ENCODE data around the gene COL6A2.

Gene COL6A2

GRCh38 chr21:46144464-46145070, 46.7 kb downstream of the COL6A2 start:
- DNase-seq, result no peak

- DNase-seq, result no peak
Measured at GRCh38 chr21:46145159-46145839, 47.4 kb downstream of the COL6A2 start.

DNA sequence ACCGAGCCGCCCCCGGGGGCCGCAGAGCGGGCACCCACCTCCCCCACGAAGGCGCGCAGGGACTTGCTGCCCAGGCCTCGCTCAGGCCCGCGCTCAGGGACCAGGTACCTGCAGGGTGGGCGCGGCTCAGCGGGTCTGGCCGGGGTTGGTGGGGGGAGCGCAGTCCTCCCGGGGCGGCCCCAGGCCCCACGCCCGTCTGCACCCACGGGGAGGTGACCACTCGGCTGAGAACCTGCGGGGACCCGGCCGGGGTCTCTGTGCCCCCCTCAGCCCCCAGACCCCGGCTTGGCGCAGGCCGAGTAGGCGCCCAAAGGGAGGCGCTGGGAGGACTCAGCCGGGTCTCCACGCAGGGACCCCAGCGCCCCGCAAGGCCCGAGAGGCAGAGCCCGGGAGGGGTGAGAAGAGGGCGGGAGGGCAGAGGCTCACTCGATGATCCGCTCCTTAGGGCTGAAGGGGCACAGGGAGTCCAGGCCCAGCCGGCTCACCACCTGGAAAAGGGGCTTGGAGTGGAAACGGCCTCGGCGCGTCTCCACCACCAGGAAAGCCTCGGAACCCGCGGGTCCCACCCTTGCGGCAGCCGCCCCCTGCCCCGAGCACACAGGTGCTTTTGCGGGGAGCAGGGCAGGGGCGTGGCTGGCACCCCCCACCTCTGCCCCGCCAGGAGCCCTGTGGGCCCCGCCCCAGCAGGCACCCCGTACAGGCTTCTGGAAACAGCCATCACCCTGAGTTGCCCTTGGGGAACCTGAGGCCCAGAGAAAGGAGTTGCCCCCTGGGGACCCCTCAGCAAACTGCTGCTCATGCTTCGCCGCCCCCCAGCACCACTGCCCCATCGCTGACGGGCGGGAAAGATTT, 48.2 kb downstream of the COL6A2 start:
- DNase-seq, result peak; percentile 10

- DNase-seq, result peak; percentile 10
Measured at GRCh38 chr21:46146856-46147255, 48.9 kb downstream of the COL6A2 start.

DNA sequence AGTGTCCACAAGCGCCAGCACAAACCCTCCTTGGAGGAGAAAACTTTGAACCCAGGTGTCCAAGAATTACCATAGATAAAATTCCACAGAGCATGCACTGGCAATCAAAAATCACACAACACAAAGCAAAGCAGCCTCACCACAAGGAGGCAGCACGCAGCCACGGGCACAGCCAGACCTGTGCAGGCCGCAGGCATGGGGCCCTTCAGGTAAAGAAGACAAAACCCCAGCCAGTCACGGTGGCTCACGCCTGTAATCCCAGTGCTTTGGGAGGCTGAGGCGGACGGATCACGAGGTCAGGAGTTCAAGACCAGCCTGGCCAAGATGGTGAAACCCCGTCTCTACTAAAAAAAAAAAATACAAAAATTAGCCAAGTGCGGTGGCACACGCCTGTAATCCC, 49.5 kb downstream of the COL6A2 start:
- peak; percentile 15 for DNase-seq

GRCh38 chr21:46148106-46148505, 50.2 kb downstream of the COL6A2 start:
- DNase-seq, result no peak

- DNase-seq, result peak; percentile 12
Measured at GRCh38 chr21:46149205-46149901, 51.4 kb downstream of the COL6A2 start.

- peak; percentile 23 for DNase-seq
Measured at GRCh38 chr21:46150073-46150472, 52.2 kb downstream of the COL6A2 start.

GRCh38 chr21:46150491-46151121, 52.7 kb downstream of the COL6A2 start:
- peak; percentile 35 for DNase-seq

- peak; percentile 21 for DNase-seq
Measured at GRCh38 chr21:46151261-46151988, 53.5 kb downstream of the COL6A2 start.

DNA sequence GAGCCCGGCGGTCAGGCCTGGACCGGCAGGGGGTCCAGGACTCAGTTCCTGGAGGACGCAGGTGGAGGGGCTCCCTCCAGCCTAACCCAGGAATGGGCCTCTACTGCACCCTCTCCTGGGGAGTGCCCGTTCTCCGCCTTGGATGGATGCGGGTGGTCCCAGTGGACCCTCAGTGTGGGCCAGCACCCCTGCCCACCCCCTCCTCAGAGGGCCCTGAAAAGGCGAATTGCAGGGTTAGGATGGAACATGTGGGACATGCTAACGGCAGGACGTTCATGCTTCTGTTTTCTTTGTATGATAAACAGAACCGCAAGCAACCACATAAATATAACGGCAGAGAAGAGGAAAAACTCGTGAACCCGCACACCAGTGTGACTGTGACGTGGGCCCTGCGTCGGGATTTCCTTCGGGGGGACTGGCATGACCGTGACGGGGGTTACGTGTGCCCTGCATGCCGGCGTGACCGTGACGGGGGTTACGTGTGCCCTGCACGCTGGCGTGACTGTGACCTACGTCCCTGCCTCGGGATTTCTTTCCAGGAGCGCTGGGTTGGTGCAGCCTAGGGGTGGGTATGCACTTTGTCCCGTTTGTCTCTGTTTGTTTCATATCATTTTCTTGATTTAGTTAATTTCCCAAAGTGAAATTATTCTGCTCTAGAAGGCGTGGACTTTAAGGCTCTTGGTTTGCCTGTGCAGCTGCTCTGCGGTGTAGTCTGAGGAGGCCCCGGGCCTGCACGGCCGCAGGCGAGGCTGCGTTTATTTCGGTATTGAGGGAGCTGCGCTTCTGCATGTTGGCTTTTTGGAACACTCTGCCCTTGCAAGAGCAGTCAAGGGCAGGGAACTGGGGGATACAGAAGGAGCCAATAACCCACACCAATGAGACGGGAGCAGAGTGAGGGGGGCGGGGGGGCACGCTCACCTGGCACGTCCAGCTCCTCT, 54.3 kb downstream of the COL6A2 start:
- peak; percentile 13 for DNase-seq

DNA sequence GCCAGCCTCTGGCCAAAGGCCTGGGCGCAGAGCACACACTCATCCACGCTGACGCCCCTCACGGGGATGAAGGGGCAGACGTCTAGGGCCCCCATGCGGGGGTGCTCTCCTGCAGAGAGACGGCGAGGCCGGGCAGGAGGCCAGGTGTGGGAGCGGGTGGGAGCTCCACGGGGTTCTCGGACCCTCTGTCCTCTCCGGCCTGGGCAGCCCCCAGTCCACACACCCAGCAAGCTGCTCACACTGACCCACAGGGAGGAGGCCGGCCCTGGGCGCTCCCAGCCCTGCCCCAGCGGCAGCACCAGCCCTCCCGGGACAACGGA, 55.0 kb downstream of the COL6A2 start:
- DNase-seq, result peak; percentile 32

DNA sequence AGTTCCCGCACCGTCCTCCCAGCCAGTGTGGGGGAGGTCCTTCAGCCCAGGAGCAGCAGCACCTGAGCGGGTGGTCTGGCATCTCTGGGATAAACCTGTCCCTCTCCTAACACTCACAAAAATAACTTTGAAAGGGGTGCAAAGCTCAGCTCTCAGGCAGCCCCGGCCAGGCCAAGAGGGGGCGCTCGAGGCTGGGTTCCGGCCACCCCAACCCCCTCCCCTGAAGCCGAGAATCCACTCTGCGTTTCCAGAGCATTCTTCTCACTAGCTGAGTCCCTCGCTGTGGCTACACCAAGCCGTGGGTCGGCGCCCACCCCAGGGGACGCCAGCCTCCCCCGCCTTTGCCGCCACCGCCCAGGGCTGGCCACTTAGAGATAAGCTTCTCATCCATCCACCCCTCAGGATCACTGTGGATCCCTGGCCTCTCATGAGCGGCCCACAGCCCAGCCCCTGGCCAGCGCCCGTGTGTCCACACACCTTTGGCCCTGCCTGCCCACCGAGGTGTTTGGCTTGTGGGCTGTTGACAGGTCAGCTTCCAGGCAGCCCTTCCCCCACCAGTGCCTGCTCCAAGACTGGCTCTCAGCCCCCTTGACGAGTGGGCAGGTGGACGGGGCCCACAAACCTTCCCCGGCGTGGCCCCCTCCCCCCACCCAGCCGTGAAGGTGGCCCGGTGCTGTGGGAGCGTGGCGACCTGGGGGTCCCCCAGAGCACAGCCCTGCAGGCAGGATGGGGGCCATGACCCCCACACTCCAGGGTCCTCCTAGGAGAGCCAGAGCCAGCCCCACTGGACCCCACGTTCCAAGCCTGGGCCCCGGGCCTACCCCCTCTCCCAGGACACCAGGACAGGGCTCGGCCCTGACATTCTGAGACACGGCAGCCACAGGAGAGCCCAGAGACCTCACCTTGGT, 55.6 kb downstream of the COL6A2 start:
- DNase-seq, result peak; percentile 76

- peak; percentile 34 for DNase-seq
Measured at GRCh38 chr21:46154155-46154954, 56.4 kb downstream of the COL6A2 start.

GRCh38 chr21:46154955-46155513, 57.1 kb downstream of the COL6A2 start:
- DNase-seq, result peak; percentile 16

DNA sequence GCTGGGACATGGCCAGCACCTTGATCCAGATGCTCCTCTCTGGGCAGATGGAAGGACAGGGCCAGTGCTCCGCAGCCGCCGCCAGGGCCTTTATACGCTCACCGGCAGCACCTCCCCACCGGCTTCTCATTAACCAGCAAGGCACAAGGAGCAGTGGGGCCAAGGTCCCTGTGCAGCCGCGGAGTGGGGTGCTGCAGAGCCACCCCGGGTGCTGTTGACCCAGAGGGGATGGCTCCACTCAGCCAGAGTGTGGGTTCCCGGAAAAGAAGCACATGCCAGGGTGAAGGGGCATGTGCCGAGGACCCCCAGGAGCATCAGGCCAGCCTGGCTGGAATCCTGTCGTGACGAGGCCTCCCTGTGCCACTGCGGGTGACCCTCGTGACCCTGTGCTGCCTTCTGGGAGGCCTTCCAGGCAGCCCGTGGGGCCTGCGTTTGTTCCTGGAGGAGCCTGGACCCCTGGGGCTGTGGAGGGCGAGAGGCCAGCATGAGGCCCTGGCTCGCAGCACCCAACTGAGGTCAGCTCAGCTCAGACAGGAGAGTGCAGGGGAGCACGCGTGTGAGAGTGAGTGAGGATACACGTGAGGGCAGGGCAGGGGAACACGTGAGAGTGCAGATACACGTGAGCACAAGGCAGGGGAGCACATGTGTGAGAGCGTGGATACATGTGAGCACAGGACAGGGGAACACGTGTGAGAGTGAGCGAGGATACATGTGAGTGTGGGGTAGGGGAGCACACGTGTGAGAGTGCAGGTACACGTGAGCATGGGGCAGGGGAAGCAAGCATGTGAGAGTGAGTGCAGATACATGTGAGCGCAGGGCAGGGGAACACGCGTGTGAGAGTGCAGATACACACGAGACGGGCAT, 57.8 kb downstream of the COL6A2 start, which contains the start of gene FTCD:
FTCD (minus strand) TSS at position 66 of the 864 bp plus-strand sequence; CDS start at position 10, 56 bp downstream.
- DNase-seq, result peak; percentile 12

DNA sequence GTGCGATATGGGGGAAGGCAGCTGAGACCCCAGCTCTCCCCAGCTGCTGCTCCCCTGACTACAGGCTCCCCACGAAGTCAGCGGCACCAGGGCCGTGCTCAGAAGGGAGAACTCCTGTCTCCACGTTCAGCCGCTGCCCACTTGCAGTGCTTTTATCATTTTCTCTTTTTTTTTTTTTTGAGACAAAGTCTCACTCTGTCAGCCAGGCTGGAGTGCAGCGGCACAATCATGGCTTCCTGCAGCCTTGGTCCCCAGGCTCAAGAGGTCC, 58.4 kb downstream of the COL6A2 start:
- DNase-seq, result no peak

DNA sequence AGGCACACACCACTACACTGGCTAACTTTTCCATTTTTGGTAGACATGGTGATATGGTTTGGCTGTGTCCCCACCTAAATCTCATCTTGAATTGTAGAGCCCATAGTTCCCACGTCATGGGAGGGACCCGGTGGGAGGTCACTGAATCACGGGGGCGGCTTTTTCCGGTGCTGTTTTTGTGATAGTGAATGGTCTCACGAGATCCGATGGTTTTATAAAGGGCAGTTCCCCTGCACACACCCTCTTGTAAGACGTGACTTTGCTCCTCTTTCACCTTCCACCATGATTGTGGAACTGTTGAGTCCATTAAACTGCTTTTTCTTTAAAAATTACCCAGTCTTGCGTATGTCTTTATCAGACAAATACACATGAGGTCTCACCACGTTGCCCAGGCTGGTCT, 58.8 kb downstream of the COL6A2 start:
- DNase-seq, result peak; percentile 9
